Neural cell (in vitro differentiated cells): Measurements from ENCODE around the gene RAB6A.

Experiments used
- EP300 ChIP-seq: fragments of 450-650 bp; conservative IDR thresholded peaks from 2 replicates; pipeline ENCODE4 v1.6.1; 2014; ENCODE audit warnings: antibody characterized with exemption, mild to moderate bottlenecking, moderate library complexity; ENCODE audit not compliant: poor library complexity, severe bottlenecking
- POLR2AphosphoS5 ChIP-seq: IDR thresholded peaks from 2 replicates; pipeline ENCODE4 v1.6.1; 2012
- RAD21 ChIP-seq: fragments of 450-650 bp; conservative IDR thresholded peaks from 2 replicates; pipeline ENCODE4 v1.6.1; 2014; ENCODE audit warnings: antibody characterized with exemption, mild to moderate bottlenecking, moderate library complexity
- TF ChIP-seq, protein P1 (sequence below): fragments of 450-650 bp; IDR thresholded peaks from 2 replicates; pipeline ENCODE4 v1.5.1; 2014; ENCODE audit warnings: antibody characterized with exemption, mild to moderate bottlenecking, moderate library complexity; ENCODE audit not compliant: poor library complexity, severe bottlenecking
- TF ChIP-seq, protein P2 (sequence below): IDR thresholded peaks from 2 replicates; pipeline ENCODE4 v1.6.1; 2012; ENCODE audit warnings: borderline replicate concordance

DNA sequence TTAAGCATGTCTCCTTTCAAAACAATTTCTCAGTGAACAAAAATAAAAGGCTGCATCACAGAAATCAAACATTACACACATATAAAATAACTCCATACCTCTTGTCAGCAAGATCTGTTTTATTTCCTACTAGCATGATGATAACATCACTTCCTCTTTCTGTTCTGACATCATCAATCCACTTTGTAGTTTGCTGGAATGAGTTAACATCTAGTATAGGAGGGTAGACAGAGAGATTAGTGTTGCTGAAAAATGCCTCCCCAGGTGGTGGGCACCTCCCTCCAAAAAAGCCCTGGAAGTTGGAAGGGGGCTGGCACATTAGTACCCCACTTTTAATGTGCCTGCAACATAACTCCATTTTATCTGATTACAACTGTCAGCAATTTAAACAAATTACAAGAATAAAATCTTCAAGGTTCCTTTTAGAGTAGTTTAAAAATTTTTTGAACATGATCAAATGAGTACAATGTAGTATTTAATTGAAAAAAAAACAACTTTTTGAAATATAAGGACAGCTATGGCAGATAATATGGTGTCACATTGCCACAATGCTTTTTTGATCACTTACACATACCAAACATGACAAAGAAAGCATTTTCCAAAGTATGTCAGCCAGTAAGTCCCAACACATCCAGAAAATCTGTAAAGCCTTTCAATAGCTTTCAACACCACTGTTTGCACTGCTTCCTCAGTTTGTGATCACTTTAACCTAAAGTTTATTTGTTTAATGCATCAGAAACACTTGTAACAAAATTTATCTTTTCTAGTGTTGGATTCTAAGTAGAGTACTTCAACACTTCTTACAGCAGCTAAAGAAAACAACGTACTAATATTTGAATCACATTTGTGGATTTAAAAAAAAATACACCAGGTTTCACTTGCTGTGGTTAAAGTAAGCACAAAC lies 44.5 kb downstream of the RAB6A start:
- TF ChIP-seq POLR2AphosphoS5 (no peak), EP300 (no peak), RAD21 (no peak)
- TF ChIP-seq, protein P1, sequence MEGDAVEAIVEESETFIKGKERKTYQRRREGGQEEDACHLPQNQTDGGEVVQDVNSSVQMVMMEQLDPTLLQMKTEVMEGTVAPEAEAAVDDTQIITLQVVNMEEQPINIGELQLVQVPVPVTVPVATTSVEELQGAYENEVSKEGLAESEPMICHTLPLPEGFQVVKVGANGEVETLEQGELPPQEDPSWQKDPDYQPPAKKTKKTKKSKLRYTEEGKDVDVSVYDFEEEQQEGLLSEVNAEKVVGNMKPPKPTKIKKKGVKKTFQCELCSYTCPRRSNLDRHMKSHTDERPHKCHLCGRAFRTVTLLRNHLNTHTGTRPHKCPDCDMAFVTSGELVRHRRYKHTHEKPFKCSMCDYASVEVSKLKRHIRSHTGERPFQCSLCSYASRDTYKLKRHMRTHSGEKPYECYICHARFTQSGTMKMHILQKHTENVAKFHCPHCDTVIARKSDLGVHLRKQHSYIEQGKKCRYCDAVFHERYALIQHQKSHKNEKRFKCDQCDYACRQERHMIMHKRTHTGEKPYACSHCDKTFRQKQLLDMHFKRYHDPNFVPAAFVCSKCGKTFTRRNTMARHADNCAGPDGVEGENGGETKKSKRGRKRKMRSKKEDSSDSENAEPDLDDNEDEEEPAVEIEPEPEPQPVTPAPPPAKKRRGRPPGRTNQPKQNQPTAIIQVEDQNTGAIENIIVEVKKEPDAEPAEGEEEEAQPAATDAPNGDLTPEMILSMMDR: no peak
- TF ChIP-seq, protein P2, sequence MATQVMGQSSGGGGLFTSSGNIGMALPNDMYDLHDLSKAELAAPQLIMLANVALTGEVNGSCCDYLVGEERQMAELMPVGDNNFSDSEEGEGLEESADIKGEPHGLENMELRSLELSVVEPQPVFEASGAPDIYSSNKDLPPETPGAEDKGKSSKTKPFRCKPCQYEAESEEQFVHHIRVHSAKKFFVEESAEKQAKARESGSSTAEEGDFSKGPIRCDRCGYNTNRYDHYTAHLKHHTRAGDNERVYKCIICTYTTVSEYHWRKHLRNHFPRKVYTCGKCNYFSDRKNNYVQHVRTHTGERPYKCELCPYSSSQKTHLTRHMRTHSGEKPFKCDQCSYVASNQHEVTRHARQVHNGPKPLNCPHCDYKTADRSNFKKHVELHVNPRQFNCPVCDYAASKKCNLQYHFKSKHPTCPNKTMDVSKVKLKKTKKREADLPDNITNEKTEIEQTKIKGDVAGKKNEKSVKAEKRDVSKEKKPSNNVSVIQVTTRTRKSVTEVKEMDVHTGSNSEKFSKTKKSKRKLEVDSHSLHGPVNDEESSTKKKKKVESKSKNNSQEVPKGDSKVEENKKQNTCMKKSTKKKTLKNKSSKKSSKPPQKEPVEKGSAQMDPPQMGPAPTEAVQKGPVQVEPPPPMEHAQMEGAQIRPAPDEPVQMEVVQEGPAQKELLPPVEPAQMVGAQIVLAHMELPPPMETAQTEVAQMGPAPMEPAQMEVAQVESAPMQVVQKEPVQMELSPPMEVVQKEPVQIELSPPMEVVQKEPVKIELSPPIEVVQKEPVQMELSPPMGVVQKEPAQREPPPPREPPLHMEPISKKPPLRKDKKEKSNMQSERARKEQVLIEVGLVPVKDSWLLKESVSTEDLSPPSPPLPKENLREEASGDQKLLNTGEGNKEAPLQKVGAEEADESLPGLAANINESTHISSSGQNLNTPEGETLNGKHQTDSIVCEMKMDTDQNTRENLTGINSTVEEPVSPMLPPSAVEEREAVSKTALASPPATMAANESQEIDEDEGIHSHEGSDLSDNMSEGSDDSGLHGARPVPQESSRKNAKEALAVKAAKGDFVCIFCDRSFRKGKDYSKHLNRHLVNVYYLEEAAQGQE: no peak
